GM19395 (cell line): ENCODE measurements around the gene GABRD.

Experiments used
- ATAC-seq: cut with Tn5 transposase; IDR thresholded peaks from one replicate; pipeline ENCODE4 v1.9.1; 2021; ENCODE audit warnings: mild to moderate bottlenecking, moderate library complexity; ENCODE audit not compliant: unreplicated experiment

GABRD gene

DNA sequence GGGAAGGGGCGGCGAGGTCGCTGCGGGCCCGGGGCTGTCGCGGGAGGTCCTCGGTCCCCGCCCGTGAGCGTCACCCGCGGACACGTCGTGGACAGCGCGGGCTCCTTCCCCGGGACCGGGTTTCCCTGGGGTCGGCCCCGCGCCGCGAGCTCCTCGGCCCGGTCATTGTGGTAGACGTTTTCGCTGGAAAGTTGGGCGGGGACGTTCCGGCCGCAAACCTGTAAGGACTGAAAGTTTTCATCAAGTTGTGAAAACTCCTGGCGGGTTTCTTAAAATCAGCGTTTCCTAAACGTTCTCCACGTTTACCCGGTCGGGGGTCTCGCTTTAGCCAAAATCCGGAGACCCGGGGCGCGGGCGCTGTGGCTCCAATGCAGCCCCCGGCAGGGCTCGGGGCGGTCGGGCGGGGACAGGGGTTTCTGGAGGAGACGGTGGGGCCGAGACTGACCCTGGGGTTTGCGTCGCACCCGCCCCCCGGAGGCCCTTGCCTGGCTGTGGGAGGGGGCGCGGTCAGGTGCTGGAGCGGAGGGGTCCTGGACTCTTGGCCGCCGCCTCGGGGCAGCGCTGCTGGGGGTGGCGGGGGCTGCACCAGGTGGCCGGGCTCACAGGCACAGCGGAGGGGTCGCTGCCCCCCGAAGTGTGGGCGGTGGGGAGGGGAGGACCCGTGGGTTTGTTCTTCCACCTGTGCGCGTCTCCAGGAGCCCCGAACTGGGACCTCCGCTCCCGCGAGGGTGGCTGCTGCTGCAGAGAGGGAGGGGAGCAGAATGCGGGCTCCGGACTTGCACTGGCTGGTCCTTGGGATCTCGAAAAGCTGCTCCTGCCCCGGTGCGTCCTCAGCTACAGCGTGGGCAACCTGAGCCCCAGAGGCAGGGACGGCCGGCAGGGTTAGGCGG is 31.9 kb downstream of the GABRD start:
- ATAC-seq: no peak

DNA sequence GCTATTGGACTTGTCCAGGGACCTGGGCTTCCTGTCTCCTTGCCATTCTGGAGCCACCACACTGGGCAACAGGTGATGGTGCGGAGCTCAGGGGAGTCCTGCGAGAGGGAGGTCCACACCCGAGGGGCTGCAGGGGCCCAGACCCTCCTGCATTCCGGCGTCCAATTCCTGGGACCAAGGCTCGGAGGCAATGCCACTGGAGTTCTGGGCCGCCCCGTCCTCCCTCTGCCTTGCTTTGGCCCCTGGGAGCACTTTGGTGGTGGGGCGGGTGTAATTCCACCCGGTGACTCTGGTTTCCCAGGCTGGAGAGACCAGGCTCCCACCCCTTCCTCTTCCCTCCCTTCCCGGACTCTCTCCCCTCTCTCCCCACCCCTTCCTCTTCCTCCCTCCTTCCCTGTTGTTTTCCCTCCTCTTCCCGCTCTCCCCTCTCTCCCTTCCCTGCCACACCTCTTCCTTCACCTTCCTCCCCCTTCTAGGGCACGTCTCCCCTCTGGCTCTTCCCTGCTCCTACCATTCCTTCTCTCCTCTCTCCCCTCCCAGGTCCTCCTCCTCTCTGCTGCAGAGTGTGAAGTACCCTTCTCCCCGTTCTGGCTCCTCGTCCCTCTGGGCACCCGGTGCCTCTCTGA is 33.0 kb downstream of the GABRD start:
- no peak for ATAC-seq

DNA sequence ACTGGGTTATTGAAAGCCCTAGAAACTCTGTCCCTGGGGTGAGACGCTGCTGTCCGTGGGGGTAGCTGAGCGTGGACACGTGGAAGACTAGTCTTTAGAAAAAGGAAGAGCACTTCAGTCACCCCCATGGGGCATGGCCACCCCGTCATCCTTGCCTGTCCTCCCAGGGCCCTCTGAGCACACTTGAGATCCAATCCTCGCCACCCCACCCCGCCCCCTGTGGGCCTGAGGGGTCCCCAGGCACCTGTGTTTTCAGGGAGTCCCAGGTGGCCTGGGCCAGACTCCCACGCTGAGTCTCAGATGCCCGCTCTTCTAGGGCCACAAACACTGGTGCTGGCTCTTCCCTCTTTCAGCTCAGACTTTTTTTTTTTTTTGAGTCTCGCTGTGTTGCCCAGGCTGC is 33.6 kb downstream of the GABRD start:
- no peak for ATAC-seq

DNA sequence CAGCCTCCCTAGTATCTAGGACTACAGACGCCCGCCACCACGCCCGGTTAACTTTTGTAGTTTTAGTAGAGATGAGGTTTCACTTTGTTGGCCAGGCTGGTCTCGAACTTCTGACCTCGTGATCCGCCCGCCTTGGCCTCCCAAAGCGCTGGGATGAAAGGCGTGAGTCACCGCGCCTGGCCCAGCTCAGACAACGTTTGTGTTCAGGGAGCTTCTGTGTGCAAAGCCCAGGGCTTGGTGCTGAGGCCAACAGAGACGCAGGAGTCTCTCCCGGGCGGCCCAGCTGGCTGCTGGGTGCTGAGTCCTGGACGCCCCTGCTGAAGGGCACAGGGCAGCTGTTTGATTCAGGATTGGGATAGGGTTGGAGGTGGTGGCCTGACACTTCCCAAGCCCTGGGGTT is 34.1 kb downstream of the GABRD start:
- no peak for ATAC-seq

DNA sequence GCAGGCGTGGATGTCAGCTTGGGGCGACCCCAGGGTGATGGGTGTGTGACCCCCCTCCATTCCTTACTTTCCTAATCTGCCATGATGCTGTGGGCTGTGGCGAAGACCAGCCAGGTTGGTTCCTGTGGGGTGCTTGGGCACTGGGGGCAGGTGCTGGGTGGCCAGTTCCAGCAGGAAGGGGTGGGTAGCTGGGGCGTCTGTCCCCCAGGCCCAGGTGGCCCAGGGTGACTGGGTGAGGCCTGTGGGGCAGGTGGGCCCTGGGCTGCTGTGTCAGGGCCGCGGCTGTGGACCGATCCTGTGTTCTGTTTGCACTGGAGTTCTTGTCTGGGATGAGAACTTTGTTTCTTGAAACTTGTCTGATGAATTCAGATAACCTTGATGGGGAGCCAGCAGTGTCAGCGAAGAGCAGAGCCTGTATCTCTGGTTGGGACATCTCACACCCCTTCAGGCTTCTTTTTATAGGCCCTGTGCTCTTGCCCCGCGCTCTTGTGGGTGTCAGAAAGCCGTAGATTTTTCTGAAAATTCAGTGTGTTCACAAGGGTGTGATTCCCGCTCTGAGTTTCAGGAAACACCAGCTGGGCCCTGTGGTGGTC is 34.7 kb downstream of the GABRD start:
- ATAC-seq: no peak

DNA sequence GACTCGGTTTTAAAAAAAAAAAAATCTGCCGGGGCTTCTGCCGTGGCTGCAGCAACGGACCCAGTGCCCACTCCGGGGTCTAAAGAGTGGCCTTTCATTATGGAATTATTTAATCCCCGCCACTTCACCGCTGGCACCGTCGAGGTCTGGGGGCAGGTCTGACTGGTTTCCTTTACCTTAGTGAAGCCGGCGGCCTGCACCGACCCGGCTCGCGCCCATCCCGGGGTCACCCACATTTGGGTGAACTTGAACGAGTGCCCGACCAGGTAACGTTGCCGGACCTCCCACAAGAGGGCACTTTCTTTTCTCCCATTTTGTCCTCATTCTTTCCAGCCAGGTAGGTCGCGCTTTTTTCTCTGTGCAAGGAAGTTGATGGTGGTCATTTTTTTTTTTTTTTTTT is 35.4 kb downstream of the GABRD start:
- no peak for ATAC-seq

DNA sequence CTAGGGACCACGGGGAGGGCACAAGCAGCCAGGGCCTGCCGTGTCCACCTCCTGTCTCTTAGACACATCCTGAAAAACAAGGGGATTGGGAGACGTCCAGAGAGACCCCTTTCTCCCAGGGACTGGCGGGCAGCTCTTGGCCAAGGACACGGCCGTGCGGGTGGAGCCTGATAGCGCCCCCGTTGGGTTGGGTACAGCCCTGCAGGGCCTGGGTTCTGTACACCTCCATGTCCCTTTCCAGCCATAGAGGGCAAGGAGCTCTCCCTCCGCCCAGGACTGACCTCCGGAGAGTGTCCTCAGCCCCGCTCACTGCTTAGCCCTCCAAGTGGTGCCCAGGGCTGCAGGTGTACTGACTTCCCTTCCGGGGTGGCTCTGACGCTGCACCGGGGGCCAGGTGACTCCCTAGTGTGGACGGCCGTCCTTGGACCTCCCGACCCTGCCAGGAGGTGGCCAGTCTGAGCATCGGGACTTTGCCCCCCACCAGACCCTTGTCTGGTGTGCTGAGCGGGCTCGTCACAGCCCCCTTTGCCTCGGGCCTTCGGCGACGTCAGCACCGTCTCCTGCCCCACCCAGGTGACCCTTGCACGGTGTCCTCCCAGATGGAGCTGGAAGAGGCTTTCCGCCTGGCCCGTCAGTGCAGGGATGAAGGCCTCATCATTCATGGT is 36.9 kb downstream of the GABRD start:
- ATAC-seq: no peak

DNA sequence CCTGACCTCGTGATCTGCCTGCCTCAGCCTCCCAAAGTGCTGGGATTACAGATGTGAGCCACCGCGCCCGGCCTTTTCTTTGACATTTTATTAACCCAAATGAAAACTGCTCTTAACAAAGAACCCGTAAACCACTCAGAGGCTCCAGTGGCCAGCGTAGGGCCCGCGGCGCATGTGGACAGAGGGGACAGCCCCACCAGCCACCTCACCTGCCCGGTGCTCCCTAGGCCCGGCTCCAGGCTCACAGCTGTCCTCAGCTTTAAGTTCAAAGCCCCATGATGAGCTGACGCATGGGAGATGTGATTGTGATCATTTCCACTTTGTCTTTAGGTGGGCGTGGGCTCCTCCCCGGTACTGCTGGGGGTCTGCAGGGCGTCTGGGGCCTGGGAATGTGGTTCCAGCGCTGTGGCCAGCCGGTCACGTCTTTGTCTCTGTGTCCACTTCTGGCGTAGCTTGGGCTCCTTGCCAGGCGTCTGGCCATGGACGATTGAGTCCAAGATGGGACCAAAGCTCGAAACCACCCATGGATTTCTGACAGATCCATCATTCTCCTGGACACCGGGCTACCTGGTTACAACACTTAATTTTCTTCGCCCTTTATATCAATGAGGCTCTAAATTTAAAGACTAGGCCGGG is 37.9 kb downstream of the GABRD start:
- ATAC-seq: no peak

DNA sequence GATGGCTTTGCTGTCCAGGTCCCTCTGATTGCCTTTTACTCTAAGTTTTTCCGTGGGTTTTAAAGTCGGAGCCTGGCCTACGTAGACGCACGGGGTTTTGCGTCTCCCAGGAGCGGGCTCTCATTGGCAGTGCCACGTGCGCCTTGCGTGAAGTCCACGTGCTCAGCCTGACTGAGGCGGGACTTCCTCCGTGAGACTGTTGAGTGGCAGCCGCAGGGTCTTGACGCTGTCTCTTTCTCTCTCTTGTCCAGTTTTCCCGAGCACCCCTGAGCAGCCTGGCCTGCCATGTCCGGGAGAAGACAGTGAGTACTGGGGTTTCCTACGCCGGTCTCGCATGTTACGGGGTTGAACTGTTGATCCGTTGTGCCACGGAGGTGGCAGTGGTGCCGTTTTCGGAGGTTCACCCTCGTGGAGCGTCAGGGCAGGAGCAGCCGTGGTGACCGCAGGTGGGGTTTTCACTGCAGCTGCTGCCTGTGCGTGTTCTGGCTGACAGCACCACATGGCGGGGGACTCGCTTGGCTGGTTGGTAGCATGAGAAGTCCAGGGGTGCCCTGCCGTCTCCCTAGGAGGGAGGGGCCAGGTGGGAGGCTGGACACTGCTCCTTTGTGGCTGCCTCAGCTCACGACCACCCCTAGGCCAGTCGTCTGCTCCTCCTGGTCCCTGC is 40.3 kb downstream of the GABRD start:
- no peak for ATAC-seq

DNA sequence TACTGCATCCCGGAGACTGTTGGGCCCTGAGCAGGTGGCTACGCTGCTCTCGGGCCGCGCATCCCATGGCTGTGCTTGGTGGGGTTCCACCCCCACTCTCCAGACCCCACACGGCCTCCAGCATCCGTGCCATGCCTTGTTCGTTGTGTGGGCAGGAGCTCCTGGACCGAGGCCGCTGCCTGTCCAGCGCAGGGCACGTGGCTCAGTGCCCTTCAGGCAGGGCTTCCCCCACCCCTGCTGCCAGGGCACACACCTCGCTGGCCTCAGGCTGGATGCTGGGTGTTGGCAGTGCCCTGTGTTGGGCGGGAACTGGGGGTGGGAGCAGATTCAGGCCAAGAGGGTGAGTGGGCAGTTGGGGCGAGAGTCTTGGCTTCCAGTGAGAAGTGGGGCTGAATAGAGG is 40.9 kb downstream of the GABRD start:
- no peak for ATAC-seq

DNA sequence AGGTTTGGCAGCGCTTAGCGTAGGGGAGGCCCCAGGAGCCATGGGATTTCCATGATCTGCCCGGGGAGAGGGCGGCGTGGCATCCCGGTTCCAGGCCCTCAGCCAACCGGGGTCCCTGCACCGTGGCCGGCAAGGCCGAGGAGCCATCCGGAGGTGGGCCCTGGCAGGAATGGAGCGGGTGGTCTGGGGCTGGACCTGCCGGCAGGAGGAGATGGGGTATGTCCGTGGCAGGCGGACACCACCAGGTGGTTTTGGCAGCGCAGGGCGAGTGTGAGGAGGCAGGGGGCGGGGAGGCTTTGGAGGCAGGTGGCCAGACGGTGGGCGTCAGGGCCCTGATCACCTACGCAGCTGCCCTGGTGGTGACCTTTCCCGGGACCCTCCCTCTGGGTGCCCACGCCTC is 41.4 kb downstream of the GABRD start:
- no peak for ATAC-seq

DNA sequence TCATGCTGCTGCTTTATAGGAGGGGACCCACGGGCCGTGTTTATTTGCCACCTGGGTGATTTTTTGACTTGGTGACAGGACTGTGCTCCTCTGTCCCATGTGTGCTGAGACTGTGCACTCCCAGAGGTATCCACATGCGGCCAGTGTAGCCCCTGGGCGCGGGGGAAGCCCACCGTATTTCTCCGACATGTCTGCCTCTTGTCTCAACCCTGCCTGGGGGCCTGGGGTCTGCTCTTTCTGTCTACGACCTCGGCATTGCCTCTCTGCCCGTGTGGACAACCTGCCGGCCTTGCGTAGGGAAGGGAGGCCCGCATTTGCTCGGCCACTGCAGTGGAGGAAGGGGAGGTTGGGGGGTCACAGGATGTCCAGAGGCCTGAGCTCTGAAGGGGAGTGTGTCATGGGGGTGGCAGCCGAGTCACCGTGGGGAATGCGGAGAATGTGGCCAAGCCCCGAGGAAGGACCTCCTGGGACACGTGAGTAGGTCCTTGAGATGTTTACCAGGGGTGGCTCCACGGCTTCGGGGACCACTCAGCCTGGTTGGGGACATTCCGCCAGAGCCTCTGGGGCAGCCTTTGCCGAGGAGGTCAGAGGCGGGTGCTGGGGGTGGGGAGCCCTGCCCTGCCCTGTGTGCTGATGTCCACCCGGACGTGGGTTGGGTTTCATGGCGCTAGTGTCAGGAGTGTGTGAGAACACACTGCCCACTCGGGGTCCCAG is 42.1 kb downstream of the GABRD start:
- no peak for ATAC-seq

DNA sequence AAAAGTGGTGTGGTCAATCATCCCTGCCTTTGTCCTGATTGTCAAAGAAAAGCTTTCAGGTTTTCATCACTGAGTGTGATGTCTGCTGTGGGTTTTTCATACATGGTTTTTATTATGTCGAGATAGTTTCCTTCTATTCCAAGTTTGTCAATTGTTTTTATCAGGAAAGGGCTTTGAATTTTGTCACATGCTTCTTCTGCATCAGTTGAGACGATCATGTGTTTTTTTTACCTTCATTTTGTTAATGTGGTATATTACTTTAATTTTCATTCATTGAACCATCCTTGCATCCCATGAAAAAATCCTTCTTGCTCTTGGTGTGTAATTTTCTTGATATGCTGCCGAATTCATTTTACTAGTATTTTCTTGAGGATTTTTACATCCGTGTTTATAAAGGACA is 46.6 kb downstream of the GABRD start:
- ATAC-seq: no peak

DNA sequence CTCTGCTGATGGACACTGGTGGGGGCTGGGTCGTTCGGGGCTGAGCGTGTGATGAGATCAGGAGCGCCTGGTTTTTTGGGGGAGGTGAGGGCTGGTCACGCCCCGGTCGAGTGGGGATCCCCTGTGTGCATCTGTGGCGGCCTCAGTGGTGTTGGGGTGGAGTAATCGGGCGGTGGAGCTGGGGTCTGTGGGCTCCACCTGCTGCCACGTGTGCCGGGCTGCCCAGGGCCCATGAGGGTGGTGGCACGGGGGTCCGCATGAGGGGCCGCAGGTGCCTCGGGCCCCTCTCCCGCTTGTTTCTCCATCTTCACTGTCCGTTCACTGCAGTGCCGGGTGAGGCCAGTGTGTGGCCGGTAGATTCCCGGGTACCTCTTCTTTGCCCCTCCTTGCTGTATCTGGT is 48.2 kb downstream of the GABRD start:
- ATAC-seq: no peak

DNA sequence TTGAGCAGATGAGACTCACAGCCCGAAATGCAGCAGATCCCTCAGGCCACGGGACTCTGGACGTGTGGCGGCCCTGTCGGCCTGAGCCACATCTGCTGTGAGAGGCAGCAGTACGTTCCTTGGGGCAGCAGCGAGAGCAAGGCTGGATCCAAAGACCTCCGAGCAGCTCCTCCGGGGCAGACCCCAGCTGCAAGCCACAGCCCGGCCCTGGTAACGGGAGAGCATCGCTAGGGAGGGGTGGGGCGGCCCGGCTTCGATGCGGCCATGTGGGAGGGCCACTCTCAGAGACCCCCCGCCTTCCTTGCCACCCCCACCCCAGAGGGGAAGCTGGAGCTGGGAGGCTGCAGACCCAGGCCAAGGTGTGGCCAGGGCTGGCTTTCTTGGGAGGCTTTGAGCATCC is 48.8 kb downstream of the GABRD start:
- ATAC-seq: no peak

DNA sequence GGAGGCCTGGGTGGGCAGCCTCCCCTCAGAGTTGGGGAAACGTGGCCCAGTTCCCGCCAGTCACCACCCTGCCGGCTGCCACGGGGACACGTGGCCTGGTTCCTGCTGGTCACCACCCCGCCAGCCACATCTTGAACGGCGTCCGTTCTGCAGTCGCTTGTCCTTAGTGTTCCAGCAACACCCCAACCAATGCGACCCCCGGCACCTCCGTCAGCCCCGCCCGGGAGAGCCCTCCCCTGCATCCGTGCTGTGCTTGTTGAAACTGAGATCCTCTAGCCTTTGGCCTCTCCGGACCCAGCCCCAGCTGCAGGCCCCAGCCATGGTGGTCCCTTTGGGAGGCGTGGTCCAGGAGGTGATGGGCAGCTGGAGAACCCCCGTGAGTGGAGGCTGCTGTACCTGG is 49.8 kb downstream of the GABRD start:
- no peak for ATAC-seq

DNA sequence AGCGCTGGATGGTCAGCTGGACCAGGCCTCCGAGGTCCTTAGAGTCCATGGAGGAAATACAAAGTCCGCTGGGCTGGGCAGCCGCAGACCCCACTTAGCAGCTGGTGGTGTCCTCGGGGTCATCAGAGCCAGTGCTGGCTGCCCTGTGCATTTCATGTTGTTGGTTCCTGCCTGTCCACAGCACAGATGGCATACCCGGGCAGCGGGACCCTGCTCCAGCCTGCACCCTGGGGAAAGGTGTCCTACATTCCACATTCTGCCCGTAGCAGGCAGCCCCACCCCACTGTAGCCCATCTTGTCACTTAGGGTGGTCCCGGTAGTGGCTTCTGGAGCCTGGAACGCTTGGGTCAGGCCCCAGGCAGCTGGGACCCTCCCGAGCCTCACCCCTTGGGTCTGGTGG is 50.9 kb downstream of the GABRD start:
- ATAC-seq: no peak

DNA sequence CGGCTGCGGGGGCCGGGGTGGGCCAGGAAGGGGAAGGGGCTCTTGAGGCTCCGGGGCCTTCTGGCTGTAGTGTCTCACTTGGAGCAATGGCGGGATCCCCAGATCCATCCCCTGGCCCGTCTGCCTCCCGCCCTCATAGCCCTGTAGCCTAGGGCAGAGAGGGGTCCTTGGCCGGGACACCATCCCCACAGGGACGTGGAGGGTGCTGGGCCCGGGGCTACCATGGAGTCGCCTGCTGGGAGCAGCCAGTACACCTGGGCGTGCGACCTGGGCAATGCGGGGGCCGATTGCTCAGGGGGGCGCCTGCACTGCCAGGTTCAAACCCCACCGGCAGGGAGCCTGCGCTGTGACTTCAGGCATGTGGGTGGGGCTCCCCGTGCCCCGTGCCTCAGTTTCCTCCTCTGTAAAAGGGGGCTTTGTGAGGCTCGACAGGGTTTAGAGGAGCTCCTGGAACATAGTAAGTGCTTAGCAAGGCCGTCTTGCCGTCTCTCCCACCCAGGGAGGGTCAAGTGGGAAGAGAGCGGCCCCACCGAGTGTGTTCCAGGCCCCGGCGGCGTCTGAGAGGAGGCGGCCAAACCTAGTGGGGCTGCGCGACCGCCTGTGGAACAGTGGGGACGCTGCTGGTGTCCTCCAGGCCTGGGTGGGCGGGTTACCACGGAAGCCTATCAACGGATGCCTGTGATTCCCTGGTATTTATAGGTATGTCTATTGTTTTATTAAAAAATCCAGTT is 51.8 kb downstream of the GABRD start:
- ATAC-seq: no peak

DNA sequence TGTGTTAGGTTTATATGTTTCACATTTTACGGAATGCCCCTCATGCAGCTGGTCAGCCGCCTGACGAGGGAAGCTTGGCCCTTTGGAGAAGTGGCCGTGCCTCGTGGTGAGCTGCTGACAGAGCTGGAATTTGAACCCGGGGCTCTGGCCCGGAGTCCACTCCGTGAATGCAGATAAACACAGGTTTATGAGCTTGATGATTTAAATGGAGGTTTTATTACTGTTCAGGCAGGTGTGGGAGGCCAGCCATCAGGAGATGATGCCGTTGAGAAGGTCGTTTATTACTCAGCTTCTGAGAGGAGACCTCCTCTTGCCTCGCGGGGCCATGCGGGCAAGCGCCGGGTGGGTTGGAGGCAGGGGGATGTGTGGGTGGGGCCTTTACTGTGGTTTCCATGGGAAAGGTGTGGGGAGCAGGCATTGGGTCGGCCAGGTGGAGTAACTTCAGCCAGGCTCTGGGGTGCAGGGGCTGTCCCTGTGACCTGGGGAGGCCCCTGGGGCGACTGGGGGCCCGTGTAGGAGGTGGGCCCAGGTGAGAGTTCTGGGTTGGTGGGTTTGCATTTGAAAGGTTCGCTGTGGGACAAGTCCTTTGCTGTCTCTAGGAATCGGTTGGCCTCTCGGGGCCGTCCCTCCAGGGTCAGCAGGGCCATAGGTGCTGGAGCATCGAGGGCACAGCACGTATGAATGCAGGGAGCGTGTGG is 53.1 kb downstream of the GABRD start:
- no peak for ATAC-seq
